H9 (cell line): ENCODE data around the gene PRKAG2. TPM values are rescaled to one million over a fixed set of nuclear protein-coding genes. Genes with fewer than 3 reads are reported as not detected.

Experiments used
- DNase-seq: peaks from one replicate; pipeline ENCODE4 v3.0.0-alpha.2; 2017
- H2AFZ ChIP-seq: one replicate; pipeline ENCODE4 v1.6.1; 2013; ENCODE audit warnings: mild to moderate bottlenecking, low read length, control low read depth, moderate library complexity
- H2AK5ac ChIP-seq: 2 replicates; pipeline ENCODE4 v1.6.1; 2013; ENCODE audit warnings: low read length, control low read depth, mixed read lengths; ENCODE audit not compliant: insufficient read length
- H2BK120ac ChIP-seq: one replicate; pipeline ENCODE4 v1.6.1; 2013; ENCODE audit warnings: low read depth, mild to moderate bottlenecking, low read length, control low read depth, inconsistent platforms; ENCODE audit not compliant: poor library complexity, severe bottlenecking
- H2BK12ac ChIP-seq: 2 replicates; pipeline ENCODE4 v1.6.1; 2013; ENCODE audit warnings: low read length, control low read depth, mixed read lengths, low read depth; ENCODE audit not compliant: insufficient read length
- H2BK15ac ChIP-seq: 2 replicates; pipeline ENCODE4 v1.6.1; 2013; ENCODE audit warnings: low read depth, low read length, control low read depth
- H2BK20ac ChIP-seq: one replicate; pipeline ENCODE4 v1.6.1; 2013; ENCODE audit warnings: low read depth, mild to moderate bottlenecking, low read length, control low read depth, inconsistent platforms; ENCODE audit not compliant: poor library complexity, severe bottlenecking
- H2BK5ac ChIP-seq: 2 replicates; pipeline ENCODE4 v1.6.1; 2013; ENCODE audit warnings: low read length, control low read depth, mixed read lengths; ENCODE audit not compliant: insufficient read length
- H3K14ac ChIP-seq: 2 replicates; pipeline ENCODE4 v1.6.1; 2013; ENCODE audit warnings: low read length, control low read depth; ENCODE audit not compliant: insufficient read depth
- H3K18ac ChIP-seq: 2 replicates; pipeline ENCODE4 v1.6.1; 2013; ENCODE audit warnings: low read depth, mild to moderate bottlenecking, mixed read lengths, low read length, control low read depth; ENCODE audit not compliant: insufficient read length
- H3K23ac ChIP-seq: 2 replicates; pipeline ENCODE4 v1.6.1; 2013; ENCODE audit warnings: low read length, control low read depth, mixed read lengths, low read depth; ENCODE audit not compliant: insufficient read length
- H3K23me2 ChIP-seq: 2 replicates; pipeline ENCODE4 v1.6.1; 2013; ENCODE audit warnings: low read depth, mild to moderate bottlenecking, mixed read lengths, low read length, control low read depth; ENCODE audit not compliant: insufficient read length, poor library complexity, severe bottlenecking
- H3K27ac ChIP-seq: 2 replicates; pipeline ENCODE4 v1.5.1; 2013; ENCODE audit warnings: low read length, control low read depth, mixed read lengths, low read depth; ENCODE audit not compliant: insufficient read length
- H3K27me3 ChIP-seq: 2 replicates; pipeline ENCODE4 v1.6.1; 2013; ENCODE audit warnings: low read length, control low read depth, inconsistent platforms; ENCODE audit not compliant: insufficient read depth
- H3K4ac ChIP-seq: 2 replicates; pipeline ENCODE4 v1.6.1; 2013; ENCODE audit warnings: low read depth, mild to moderate bottlenecking, control low read depth, inconsistent platforms, low read length, moderate library complexity
- H3K4me1 ChIP-seq: 2 replicates; pipeline ENCODE4 v1.6.1; 2013; ENCODE audit warnings: low read length, control low read depth, inconsistent platforms; ENCODE audit not compliant: insufficient read depth
- H3K4me2 ChIP-seq: 2 replicates; pipeline ENCODE4 v1.6.1; 2013; ENCODE audit warnings: low read length, control low read depth, mixed read lengths; ENCODE audit not compliant: insufficient read length, insufficient read depth
- H3K56ac ChIP-seq: 2 replicates; pipeline ENCODE4 v1.6.1; 2013; ENCODE audit warnings: low read depth, mild to moderate bottlenecking, mixed read lengths, low read length, control low read depth; ENCODE audit not compliant: insufficient read length
- H3K79me1 ChIP-seq: 2 replicates; pipeline ENCODE4 v1.6.1; 2013; ENCODE audit warnings: low read depth, mild to moderate bottlenecking, moderate library complexity, low read length, control low read depth, inconsistent platforms; ENCODE audit not compliant: insufficient read depth, poor library complexity, severe bottlenecking
- H3K79me2 ChIP-seq: 2 replicates; pipeline ENCODE4 v1.6.1; 2013; ENCODE audit warnings: low read length, control low read depth, inconsistent platforms; ENCODE audit not compliant: insufficient read depth
- H3K9ac ChIP-seq: 2 replicates; pipeline ENCODE4 v1.6.1; 2013; ENCODE audit warnings: low read length, control low read depth, mixed read lengths; ENCODE audit not compliant: insufficient read length; ENCODE audit errors: extremely low read depth
- H3K9me3 ChIP-seq: one replicate; pipeline ENCODE4 v1.6.1; 2013; ENCODE audit warnings: low read depth, low read length, inconsistent platforms; ENCODE audit not compliant: control insufficient read depth
- H3T11ph ChIP-seq: one replicate; pipeline ENCODE4 v1.6.1; 2013; ENCODE audit warnings: mild to moderate bottlenecking, low read length, control low read depth, inconsistent platforms
- H4K20me1 ChIP-seq: one replicate; pipeline ENCODE4 v1.6.1; 2013; ENCODE audit not compliant: control insufficient read depth, insufficient read length, insufficient read depth
- H4K5ac ChIP-seq: 2 replicates; pipeline ENCODE4 v1.6.1; 2013; ENCODE audit warnings: low read depth, mild to moderate bottlenecking, mixed read lengths, low read length, control low read depth; ENCODE audit not compliant: insufficient read length
- H4K8ac ChIP-seq: replicated peaks from 2 replicates; pipeline ENCODE4 v1.6.1; 2013; ENCODE audit warnings: low read length, control low read depth, mixed read lengths, low read depth; ENCODE audit not compliant: insufficient read length
- H4K91ac ChIP-seq: 2 replicates; pipeline ENCODE4 v1.6.1; 2013; ENCODE audit warnings: low read depth, mild to moderate bottlenecking, moderate library complexity, mixed read lengths, low read length, control low read depth; ENCODE audit not compliant: insufficient read length
- H3K27ac Mint-ChIP-seq, 3 experiments: 2 replicates in 2 of 3; 3 replicates in 1 of 3; pipeline ENCODE4 v1.8.0; 2020 to 2021; ENCODE audit warnings: mixed read lengths in 3 of 3, mild to moderate bottlenecking in 1 of 3, moderate library complexity in 1 of 3
- H3K27me3 Mint-ChIP-seq: 2 replicates; pipeline ENCODE4 v1.8.0; 2021; ENCODE audit warnings: low read depth, mild to moderate bottlenecking, moderate library complexity, mixed read lengths
- H3K36me3 Mint-ChIP-seq, 3 experiments: 2 replicates in 2 of 3; 3 replicates in 1 of 3; pipeline ENCODE4 v1.8.0; 2020 to 2021; ENCODE audit warnings: low read depth in 3 of 3, mixed read lengths in 3 of 3; ENCODE audit not compliant: insufficient read depth in 1 of 3
- H3K4me1 Mint-ChIP-seq, 2 experiments: 2 replicates each; pipeline ENCODE4 v1.8.0; 2020; ENCODE audit warnings: mixed read lengths in 2 of 2
- H3K4me3 Mint-ChIP-seq, 2 experiments: 2 replicates in 1 of 2; 3 replicates in 1 of 2; pipeline ENCODE4 v1.8.0; 2020 to 2021; ENCODE audit warnings: mild to moderate bottlenecking in 2 of 2, mixed read lengths in 2 of 2, moderate library complexity in 1 of 2
- H3K9me3 Mint-ChIP-seq, 2 experiments: 2 replicates in 1 of 2; 3 replicates in 1 of 2; pipeline ENCODE4 v1.8.0; 2020; ENCODE audit warnings: mild to moderate bottlenecking in 2 of 2, mixed read lengths in 2 of 2, moderate library complexity in 1 of 2
- WGBS: extraction: QIAGEN DNeasy Blood & Tissue Kit; methylation state at CpG from one replicate; pipeline ENCODE4 v1.1.7; 2013; ENCODE audit warnings: missing lambda C conversion rate, low lambda C conversion rate, mixed read lengths; ENCODE audit not compliant: insufficient read length; ENCODE audit errors: extremely low coverage; 5-methylcytosine and 5-hydroxymethylcytosine counted together
- total RNA-seq: library from RNA; stranded (reverse); gene quantifications from 2 replicates; pipeline ENCODE4 v1.2.1, GENCODE V29; 2021
- TF ChIP-seq, protein P1 (sequence below): fragments of 200-600 bp; sonication (generic); conservative IDR thresholded peaks from 3 replicates; pipeline ENCODE4 v1.8.0; 2021; ENCODE audit warnings: antibody characterized with exemption, mild to moderate bottlenecking

Gene PRKAG2
- total RNA-seq, 1 experiment from 2014 or later: 11.8 TPM

DNA sequence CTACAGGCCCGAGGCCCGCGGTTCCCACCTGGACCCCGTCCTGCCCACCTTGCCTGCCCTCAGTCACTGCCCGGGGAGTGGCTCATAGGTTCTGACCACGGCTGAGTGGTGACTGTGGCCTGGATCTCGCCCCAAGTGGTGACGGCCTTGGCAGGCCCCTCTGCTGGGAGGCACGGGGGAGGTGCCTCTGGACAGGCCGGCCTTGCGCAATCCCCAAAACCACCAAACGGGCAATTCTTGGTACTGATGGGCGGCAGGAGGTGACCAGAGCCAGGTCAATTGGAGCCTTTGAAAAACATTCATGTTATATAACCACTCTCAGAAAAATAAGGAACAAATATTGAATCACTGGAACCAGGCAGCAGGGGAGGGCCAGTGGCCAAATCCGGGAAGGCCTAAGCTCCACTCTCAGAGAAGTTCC, 83.4 kb downstream of the PRKAG2 start:
- H3K79me2 ChIP-seq: no peaks in the 10 kb centered on the region
- Mint-ChIP-seq H3K36me3 (no peaks in the 10 kb centered on the region), H3K9me3 (no peaks in the 10 kb centered on the region), H3K27ac (no peak overlapping the region), H3K27me3 (peaks cover 2% of the 10 kb centered on the region; the same call in 1 of the 2 replicates), H3K4me3 (no peak overlapping the region), H3K4me1 (peaks cover 15 to 23% of the 10 kb centered on the region in 2 experiments)
- no peak overlapping the region for H2BK20ac ChIP-seq
- no peak overlapping the region for H3K56ac ChIP-seq
- H3K23ac ChIP-seq: no peak overlapping the region
- no peak overlapping the region for H2BK12ac ChIP-seq
- H3K23me2 ChIP-seq: peaks cover 3% of the 10 kb centered on the region
- H4K8ac ChIP-seq: no peak overlapping the region
- H3K4ac ChIP-seq: no peak overlapping the region
- no peak overlapping the region for H4K5ac ChIP-seq
- no peaks in the 10 kb centered on the region for H4K20me1 ChIP-seq
- H2BK120ac ChIP-seq: no peak overlapping the region
- no peak overlapping the region for H3K4me2 ChIP-seq
- no peak overlapping the region for H3K18ac ChIP-seq
- no peak for DNase-seq
- H3T11ph ChIP-seq: no peak overlapping the region
- no peak overlapping the region for H2AFZ ChIP-seq
- no peaks in the 10 kb centered on the region for H3K27me3 ChIP-seq
- H3K79me1 ChIP-seq: no peaks in the 10 kb centered on the region
- H3K9me3 ChIP-seq: no peaks in the 10 kb centered on the region
- no peak overlapping the region for H3K9ac ChIP-seq
- no peak overlapping the region for H2BK15ac ChIP-seq
- no CpG with 5 or more reads among the region's 14 CpGs for WGBS
- H2AK5ac ChIP-seq: no peak overlapping the region
- H4K91ac ChIP-seq: no peak overlapping the region
- TF ChIP-seq, protein P1, sequence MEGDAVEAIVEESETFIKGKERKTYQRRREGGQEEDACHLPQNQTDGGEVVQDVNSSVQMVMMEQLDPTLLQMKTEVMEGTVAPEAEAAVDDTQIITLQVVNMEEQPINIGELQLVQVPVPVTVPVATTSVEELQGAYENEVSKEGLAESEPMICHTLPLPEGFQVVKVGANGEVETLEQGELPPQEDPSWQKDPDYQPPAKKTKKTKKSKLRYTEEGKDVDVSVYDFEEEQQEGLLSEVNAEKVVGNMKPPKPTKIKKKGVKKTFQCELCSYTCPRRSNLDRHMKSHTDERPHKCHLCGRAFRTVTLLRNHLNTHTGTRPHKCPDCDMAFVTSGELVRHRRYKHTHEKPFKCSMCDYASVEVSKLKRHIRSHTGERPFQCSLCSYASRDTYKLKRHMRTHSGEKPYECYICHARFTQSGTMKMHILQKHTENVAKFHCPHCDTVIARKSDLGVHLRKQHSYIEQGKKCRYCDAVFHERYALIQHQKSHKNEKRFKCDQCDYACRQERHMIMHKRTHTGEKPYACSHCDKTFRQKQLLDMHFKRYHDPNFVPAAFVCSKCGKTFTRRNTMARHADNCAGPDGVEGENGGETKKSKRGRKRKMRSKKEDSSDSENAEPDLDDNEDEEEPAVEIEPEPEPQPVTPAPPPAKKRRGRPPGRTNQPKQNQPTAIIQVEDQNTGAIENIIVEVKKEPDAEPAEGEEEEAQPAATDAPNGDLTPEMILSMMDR: no peak
- H3K4me1 ChIP-seq: no peaks in the 10 kb centered on the region
- no peak overlapping the region for H2BK5ac ChIP-seq
- H3K27ac ChIP-seq: no peak overlapping the region
- no peak overlapping the region for H3K14ac ChIP-seq
